Mammary epithelial cell (primary cell): ENCODE measurements around the gene CEP78.

Experiments
- EZH2 ChIP-seq: IDR thresholded peaks from 2 replicates; pipeline ENCODE4 v1.6.1; 2012; ENCODE audit warnings: low read length, inconsistent platforms, borderline replicate concordance
- TF ChIP-seq, protein P1 (sequence below), 2 donors: IDR thresholded peaks in 1 of 2; conservative IDR thresholded peaks in 1 of 2; 2 replicates each; pipeline ENCODE4 v1.5.1; 2011 to 2012; ENCODE audit warnings: inconsistent platforms in 2 of 2, low read length in 2 of 2, mild to moderate bottlenecking in 2 of 2, control low read depth in 1 of 2, low read depth in 1 of 2; ENCODE audit not compliant: insufficient read depth in 1 of 2; ENCODE audit errors: extremely low read depth in 1 of 2

DNA sequence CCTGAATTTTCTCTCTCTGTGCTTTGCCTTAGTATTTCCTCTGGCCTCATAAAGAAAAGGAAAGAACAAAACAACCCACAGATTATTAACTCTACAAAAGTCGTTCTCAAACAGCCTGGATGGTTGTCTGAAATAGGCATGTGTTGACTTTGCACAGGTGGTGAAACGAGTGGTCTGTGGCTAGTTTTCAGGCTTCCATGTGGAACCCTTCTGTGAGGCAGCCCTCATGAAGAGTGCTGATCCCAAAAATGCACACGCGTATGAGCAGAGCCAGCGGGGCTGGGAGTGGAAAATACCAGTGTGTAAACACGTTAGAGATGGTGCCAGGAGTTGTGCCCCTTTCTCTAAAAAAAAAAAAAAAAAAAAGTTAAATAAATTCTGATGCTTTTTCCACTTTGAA lies 56.2 kb downstream of the CEP78 start:
- TF ChIP-seq, protein P1, sequence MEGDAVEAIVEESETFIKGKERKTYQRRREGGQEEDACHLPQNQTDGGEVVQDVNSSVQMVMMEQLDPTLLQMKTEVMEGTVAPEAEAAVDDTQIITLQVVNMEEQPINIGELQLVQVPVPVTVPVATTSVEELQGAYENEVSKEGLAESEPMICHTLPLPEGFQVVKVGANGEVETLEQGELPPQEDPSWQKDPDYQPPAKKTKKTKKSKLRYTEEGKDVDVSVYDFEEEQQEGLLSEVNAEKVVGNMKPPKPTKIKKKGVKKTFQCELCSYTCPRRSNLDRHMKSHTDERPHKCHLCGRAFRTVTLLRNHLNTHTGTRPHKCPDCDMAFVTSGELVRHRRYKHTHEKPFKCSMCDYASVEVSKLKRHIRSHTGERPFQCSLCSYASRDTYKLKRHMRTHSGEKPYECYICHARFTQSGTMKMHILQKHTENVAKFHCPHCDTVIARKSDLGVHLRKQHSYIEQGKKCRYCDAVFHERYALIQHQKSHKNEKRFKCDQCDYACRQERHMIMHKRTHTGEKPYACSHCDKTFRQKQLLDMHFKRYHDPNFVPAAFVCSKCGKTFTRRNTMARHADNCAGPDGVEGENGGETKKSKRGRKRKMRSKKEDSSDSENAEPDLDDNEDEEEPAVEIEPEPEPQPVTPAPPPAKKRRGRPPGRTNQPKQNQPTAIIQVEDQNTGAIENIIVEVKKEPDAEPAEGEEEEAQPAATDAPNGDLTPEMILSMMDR (conservative IDR thresholded peaks at IDR 0.05 in 1 of 2, IDR thresholded peaks at IDR 0.05 in 1 of 2; ENCODE audit: extremely low read depth in 1 of 2, insufficient read depth in 1 of 2, low read depth in 1 of 2, low read length in 2 of 2) = no peak
- no peak for TF ChIP-seq EZH2
